Stimulated activated effector memory CD8-positive, alpha-beta T cell treated with anti-CD3 and anti-CD28 coated beads, Interleukin-12 subunit alpha, Interleukin-12 subunit beta, amount 100 ng/mL, for 72 hours (primary cell): ENCODE measurements around the gene MAPK12.

Experiments
- ATAC-seq: fragments of 150-1000 bp; cut with Tn5 transposase; 2 replicates; pipeline ENCODE4 v1.10.0; 2021
- DNase-seq, 2 donors: peaks; one replicate each; pipeline ENCODE4 v3.0.0; 2021 to 2022; ENCODE audit warnings: low spot score in 2 of 2
- H3K27ac Mint-ChIP-seq: one replicate; pipeline ENCODE4 v1.8.0; 2022; ENCODE audit warnings: mild to moderate bottlenecking, mixed read lengths
- H3K36me3 Mint-ChIP-seq: one replicate; pipeline ENCODE4 v1.8.0; 2022; ENCODE audit warnings: mild to moderate bottlenecking, mixed read lengths
- H3K4me1 Mint-ChIP-seq: one replicate; pipeline ENCODE4 v1.8.0; 2022; ENCODE audit warnings: mixed read lengths
- H3K4me3 Mint-ChIP-seq: one replicate; pipeline ENCODE4 v1.8.0; 2022; ENCODE audit warnings: mild to moderate bottlenecking, mixed read lengths
- H3K9me3 Mint-ChIP-seq: one replicate; pipeline ENCODE4 v1.8.0; 2022; ENCODE audit warnings: mixed read lengths

The MAPK12 gene

DNA sequence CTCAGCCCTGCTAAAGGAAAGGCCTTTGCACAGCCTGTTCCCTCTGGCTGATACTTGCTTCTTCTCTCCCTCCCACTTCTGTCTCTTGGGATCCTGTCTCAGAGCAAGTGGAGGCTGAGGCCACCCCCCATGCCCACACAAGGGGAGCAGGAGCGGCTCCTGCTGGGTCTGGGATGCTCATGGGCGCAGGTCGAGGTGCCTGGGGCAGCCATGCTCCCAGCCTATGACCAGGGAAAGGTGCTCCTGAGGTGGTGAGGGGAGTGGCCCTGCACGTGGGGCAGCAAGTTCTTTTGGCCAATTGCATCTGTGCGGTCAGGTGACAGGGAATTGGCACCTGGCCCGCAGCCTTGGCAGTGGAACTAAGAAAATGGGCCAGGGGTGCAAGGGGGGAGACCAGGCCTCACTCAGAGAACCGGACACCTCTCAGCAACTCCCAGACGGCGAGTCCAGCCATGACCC lies 7.2 kb upstream of the MAPK12 start:
- Mint-ChIP-seq H3K4me3 (peak overlapping the region; percentile 25), H3K27ac (no peak overlapping the region), H3K4me1 (peaks cover 15% of the 10 kb centered on the region), H3K9me3 (no peaks in the 10 kb centered on the region), H3K36me3 (peaks cover 7% of the 10 kb centered on the region)
- DNase-seq (no peak), ATAC-seq (no peak)

- Mint-ChIP-seq H3K27ac (no peak overlapping the region), H3K36me3 (peaks cover 7% of the 10 kb centered on the region), H3K4me1 (peaks cover 14% of the 10 kb centered on the region), H3K4me3 (peak overlapping the region; percentile 25), H3K9me3 (no peaks in the 10 kb centered on the region)
- DNase-seq (no peak), ATAC-seq (no peak)
These were observed 6.3 kb upstream of the MAPK12 start for GRCh38 chr22:50267591-50268390.

GRCh38 chr22:50266994-50267393 lies 5.5 kb upstream of the MAPK12 start:
- peaks cover 20% of the 10 kb centered on the region for H3K4me1 Mint-ChIP-seq
- H3K4me3 Mint-ChIP-seq: no peak overlapping the region
- no peak for DNase-seq
- H3K36me3 Mint-ChIP-seq: peaks cover 7% of the 10 kb centered on the region
- no peaks in the 10 kb centered on the region for H3K9me3 Mint-ChIP-seq
- no peak overlapping the region for H3K27ac Mint-ChIP-seq
- no peak for ATAC-seq

GRCh38 chr22:50264946-50265669 lies 3.6 kb upstream of the MAPK12 start:
- H3K9me3 Mint-ChIP-seq: no peaks in the 10 kb centered on the region
- H3K36me3 Mint-ChIP-seq: peaks cover 7% of the 10 kb centered on the region
- no peak overlapping the region for H3K27ac Mint-ChIP-seq
- H3K4me3 Mint-ChIP-seq: no peak overlapping the region
- H3K4me1 Mint-ChIP-seq: peaks cover 21% of the 10 kb centered on the region
- DNase-seq: no peak
- ATAC-seq: no peak

DNA sequence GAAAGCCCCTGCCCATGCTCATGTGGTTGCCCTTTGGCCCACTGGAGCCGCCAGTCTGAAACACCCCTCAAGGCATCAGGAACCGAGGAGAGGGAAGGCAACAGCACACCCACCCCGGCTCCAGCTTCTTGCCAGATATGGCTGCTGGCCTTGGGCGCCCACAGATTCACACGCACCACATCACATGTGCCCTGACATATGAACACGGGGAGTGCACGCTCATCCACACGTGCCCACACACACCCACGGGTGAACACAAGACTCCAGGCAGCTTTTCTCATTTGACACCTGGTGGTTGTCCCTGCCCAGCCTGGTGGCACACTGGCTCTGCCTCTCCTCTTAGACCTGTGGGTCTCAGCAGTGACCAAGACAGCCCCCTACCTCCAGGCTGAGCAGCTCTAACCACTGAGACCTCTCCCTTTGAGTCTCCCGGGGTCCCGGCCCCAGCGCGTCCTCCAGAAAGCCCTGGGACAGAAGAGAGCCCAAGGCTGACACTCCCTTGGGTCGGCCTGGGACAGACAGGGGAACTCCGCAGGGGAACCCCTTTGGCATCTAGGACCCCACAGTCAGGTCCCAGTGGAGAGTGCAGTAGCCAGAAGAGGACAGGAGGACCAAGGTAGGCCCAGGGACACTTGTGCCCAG lies 2.7 kb upstream of the MAPK12 start:
- no peak overlapping the region for H3K27ac Mint-ChIP-seq
- H3K4me1 Mint-ChIP-seq: peaks cover 21% of the 10 kb centered on the region
- DNase-seq (no peak), ATAC-seq (no peak)
- H3K36me3 Mint-ChIP-seq: peaks cover 7% of the 10 kb centered on the region
- no peak overlapping the region for H3K4me3 Mint-ChIP-seq
- no peaks in the 10 kb centered on the region for H3K9me3 Mint-ChIP-seq

DNA sequence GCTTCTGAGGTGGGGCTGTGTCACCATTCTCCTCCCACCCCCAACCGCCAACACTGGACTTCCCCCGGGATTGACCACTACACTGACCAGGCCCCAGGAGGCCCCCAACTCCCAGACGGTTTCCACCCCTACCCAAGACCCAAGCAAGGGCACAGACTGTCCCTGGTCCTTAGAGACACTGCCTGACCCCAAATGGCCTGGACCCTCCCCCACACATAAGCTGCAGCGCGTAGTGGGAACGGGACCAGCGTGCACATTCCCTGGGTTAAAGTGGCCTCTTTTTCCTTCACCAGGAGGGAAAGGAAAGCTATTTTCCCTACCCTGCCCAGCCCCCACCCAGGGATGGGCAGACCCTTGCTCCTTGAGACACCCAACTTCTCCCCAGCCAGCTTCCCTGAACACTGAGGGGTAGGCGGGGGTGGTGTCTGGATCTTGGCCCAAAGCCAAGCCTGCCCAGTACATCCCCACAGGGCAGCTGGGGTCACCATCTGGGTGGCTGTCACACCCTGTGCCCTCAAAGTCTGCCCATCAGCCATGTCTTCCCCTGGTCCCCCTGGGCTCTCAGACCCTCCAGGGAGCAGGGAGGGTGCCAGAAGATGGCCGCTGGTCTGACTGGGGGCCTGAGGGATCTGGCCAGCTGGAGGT lies 1.6 kb upstream of the MAPK12 start:
- H3K27ac Mint-ChIP-seq: no peak overlapping the region
- H3K4me1 Mint-ChIP-seq: peaks cover 14% of the 10 kb centered on the region
- H3K36me3 Mint-ChIP-seq: peaks cover 7% of the 10 kb centered on the region
- no peaks in the 10 kb centered on the region for H3K9me3 Mint-ChIP-seq
- no peak for ATAC-seq
- no peak for DNase-seq
- peak overlapping the region; percentile 72 for H3K4me3 Mint-ChIP-seq

- no peaks in the 10 kb centered on the region for H3K9me3 Mint-ChIP-seq
- DNase-seq (no peak), ATAC-seq (no peak)
- peaks cover 13% of the 10 kb centered on the region for H3K4me1 Mint-ChIP-seq
- H3K36me3 Mint-ChIP-seq: peaks cover 7% of the 10 kb centered on the region
- H3K4me3 Mint-ChIP-seq: peak overlapping the region; percentile 72
- no peak overlapping the region for H3K27ac Mint-ChIP-seq
These were observed 1.0 kb upstream of the MAPK12 start for GRCh38 chr22:50262460-50262911.

DNA sequence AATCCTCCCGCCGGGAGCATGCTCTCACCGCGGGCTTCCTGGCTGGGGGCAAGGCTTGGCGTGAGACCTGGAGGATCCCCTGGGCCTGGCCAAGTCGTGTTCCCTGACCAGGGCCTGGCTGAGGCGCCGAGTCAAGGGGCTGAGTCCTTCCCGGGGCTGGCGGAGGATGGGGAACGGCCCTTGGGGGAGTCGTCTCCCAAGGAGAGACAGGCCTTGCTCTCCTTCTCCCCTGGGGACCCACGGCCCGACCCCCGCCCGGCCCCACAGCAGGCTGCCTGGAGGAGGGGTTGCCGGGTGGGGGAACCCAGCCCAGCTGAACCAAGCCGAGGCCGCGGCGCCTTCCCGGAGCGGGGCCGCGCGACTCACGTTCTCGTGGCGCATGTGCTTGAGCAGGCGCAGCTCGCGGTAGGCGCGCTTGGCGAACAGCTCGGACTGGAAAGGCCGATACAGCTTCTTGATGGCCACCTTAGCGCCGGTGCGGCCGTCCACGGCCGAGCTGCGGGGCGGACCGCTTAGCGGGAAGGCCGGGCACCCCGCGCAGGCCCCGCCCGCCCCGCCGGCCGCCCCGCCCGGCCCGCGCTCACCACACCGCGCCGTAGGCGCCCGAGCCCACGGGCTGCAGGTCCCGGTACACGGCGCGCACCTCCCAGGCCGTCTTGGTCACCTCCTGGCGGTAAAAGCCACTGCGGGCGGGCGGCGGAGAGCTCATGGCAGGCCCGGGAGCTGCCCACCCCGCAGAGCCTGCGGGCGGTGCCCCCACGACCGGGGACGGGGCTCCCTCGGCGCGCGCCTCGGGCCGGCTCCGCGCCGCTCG lies 475 bp downstream of the MAPK12 start:
- Mint-ChIP-seq H3K4me3 (peak overlapping the region; percentile 40), H3K27ac (no peak overlapping the region), H3K9me3 (no peaks in the 10 kb centered on the region), H3K36me3 (peaks cover 7% of the 10 kb centered on the region), H3K4me1 (peaks cover 13% of the 10 kb centered on the region)
- peak in 1 of 2 donors; percentile 74 for DNase-seq
- ATAC-seq: peak; percentile 49

DNA sequence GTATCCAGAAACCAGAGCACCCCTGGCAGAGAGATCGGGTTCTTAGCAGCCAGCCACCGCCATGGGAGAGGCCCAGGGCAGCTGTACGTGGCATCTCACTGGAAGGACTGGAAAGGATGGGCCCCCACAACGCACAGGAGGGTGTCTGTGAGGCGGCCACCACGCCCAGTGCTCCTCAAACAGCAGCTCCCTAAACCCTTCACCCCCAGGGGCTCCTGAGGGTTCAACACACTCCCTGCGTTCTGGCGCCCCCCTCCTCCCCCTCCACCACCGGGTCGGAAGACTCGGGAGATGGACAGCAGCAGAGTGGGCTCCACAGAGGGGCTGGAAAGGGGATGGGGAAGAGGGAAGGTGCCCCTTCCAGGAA lies 1.1 kb downstream of the MAPK12 start:
- Mint-ChIP-seq H3K4me1 (peaks cover 13% of the 10 kb centered on the region), H3K4me3 (peak overlapping the region; percentile 40)

GRCh38 chr22:50259302-50259701 lies 2.2 kb downstream of the MAPK12 start:
- ATAC-seq (no peak), DNase-seq (no peak)
- Mint-ChIP-seq H3K9me3 (no peaks in the 10 kb centered on the region), H3K4me1 (peaks cover 7% of the 10 kb centered on the region), H3K4me3 (no peak overlapping the region), H3K36me3 (no peaks in the 10 kb centered on the region), H3K27ac (no peak overlapping the region)

More for the DNA sequence above, 1.1 kb downstream of the MAPK12 start:
- Mint-ChIP-seq H3K27ac (no peak overlapping the region), H3K36me3 (peaks cover 7% of the 10 kb centered on the region), H3K9me3 (no peaks in the 10 kb centered on the region)
- no peak for DNase-seq
- no peak for ATAC-seq

DNA sequence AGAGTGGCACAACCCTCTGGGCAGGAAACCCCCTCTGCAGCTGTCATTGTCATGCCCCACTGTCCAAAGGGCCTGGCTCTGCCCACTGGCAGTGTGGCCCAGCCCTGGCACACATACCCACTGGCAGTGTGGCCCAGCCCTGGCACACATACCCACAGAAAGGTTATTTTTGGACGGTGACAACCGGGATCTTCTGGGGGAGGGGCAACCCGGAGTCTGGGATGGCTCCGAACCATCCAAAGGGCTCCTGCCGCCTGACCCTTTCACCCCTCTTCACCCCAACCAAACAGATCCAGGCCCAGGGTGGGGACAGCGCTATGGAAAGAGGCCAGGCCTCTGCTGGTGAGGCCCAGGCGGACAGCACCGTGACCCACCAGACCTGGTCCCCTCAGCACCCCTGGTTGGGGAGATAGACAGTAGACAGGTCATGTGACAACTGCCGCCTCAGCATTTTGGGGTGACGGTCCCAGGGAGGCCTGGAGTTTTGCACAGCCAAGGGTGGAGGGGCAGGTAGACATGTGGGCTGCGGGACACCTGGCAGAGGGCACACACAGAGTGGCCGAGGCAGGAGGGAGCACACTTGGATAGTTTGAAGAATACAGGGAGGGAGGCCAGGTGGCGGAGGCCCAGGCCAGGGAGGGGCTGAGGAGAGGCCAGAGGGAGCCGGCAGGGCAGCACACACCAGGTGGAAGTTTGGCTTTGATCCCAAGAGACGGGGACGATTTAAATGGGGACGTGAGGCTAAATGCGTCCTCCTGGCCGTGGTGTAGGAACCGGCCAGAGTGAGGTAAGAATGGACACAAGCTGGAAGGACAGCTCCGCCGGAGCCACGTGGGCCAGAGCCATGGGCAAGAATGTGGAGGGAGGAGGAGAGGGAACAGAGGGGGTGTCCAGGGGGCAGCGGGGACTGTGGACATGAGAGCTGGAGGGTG lies 2.9 kb downstream of the MAPK12 start:
- no peaks in the 10 kb centered on the region for H3K9me3 Mint-ChIP-seq

DNA sequence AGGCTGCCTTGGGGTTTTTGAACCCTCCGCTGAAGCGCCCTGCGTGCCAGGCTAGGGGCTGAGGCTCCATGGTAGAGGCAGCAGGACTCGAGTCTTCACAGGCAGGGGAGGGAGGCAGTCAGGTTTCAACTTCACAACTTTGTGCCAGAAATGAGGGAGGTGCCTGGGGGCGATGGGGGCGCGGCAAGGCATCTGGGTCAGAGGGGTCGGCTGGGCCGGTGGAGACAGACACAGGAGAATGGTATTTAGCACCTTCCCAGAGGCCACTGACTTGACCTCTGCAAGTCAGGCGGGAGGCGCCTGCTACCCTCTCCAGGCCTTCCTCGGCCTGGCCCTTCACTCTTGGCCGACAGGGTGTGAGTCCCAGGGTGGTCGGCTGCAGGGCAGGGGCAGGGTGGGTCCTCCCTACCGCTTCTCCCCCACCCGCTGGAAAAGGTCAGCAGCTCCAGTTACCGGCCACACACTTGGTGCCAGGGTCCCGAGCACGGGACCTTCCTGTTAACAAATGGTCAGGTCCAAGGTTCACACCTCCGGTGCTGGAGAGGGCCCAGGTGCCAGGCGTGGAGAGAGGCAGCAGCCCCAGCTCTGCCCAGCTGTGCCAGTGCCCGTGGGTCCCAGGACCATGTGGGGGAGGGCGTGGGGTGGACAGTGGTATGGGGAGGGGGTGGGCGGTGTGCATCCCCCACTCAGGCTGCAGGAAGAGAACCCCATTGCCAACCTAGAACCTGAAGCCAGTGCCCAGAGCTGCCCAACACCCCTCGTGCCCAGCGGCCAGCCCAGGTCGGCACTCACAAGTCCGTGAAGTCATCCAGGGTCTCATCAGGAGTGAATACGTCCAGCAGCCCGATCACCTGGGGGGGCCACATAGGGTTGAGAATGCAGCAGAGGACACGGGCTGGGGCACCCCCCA lies 3.8 kb downstream of the MAPK12 start:
- no peaks in the 10 kb centered on the region for H3K9me3 Mint-ChIP-seq
- H3K4me3 Mint-ChIP-seq: no peak overlapping the region
- peaks cover 7% of the 10 kb centered on the region for H3K4me1 Mint-ChIP-seq
- no peak overlapping the region for H3K27ac Mint-ChIP-seq
- ATAC-seq (no peak), DNase-seq (no peak)
- H3K36me3 Mint-ChIP-seq: no peaks in the 10 kb centered on the region

More for the DNA sequence above, 2.9 kb downstream of the MAPK12 start:
- no peak for ATAC-seq
- H3K36me3 Mint-ChIP-seq: no peaks in the 10 kb centered on the region
- H3K27ac Mint-ChIP-seq: no peak overlapping the region
- H3K4me3 Mint-ChIP-seq: no peak overlapping the region
- no peak for DNase-seq
- peaks cover 7% of the 10 kb centered on the region for H3K4me1 Mint-ChIP-seq

DNA sequence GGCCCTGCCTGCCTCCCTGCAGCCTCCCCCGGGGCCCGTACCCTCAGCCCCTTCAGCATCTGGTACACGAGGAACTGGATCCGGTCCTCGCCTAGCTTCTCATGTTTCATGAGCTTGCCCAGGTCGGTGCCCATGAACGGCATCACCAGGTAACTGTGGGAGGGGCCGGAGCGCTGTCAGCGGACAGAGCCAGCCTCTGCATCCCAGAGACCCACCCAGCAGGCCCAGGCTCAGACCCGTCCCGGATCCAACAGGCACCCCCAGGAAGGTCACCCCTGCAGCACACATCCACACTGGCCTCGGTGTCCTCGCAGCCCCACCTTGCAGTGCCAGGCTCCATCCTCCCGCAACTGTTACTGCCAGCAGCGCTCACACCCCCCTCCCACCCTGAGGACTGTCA lies 4.4 kb downstream of the MAPK12 start:
- Mint-ChIP-seq H3K4me1 (peaks cover 2% of the 10 kb centered on the region), H3K4me3 (no peak overlapping the region), H3K9me3 (no peaks in the 10 kb centered on the region), H3K27ac (no peak overlapping the region), H3K36me3 (no peaks in the 10 kb centered on the region)
- no peak for ATAC-seq
- no peak for DNase-seq
